Measurements from ENCODE around the gene HLA-DMB. TPM values are rescaled to one million over a fixed set of nuclear protein-coding genes. Genes with fewer than 3 reads are reported as not detected.

HLA-DMB gene
- total RNA-seq, 2 donors from 2014 or later: 2.7 to 17.8 TPM

- DNase-seq (ENCODE audit: low spot score) (no peak), ATAC-seq (peak in 1 of 2 donors; percentile 13)
- Mint-ChIP-seq H3K27ac (no peak overlapping the region), H3K4me3 (no peak overlapping the region), H3K27me3 (no peaks in the 10 kb centered on the region), H3K4me1 (ENCODE audit: low read depth in 2 of 2) (peaks cover 14 to 21% of the 10 kb centered on the region in 2 donors), H3K36me3 (no peaks in the 10 kb centered on the region), H3K9me3 (no peaks in the 10 kb centered on the region)
Measured at GRCh38 chr6:32935551-32936238, 5.1 kb downstream of the HLA-DMB start.

- peaks cover 8 to 13% of the 10 kb centered on the region in 2 donors for H3K4me1 Mint-ChIP-seq (ENCODE audit: low read depth in 2 of 2)
- H3K4me3 Mint-ChIP-seq: no peak overlapping the region
- H3K9me3 Mint-ChIP-seq: no peaks in the 10 kb centered on the region
- DNase-seq (ENCODE audit: low spot score) (peak; percentile 79), ATAC-seq (peak; percentile 49 to 79)
- no peak overlapping the region for H3K27ac Mint-ChIP-seq
- H3K36me3 Mint-ChIP-seq: no peaks in the 10 kb centered on the region
- H3K27me3 Mint-ChIP-seq: no peaks in the 10 kb centered on the region
Measured at GRCh38 chr6:32933661-32934085, 7.2 kb downstream of the HLA-DMB start.

- H3K36me3 Mint-ChIP-seq: no peaks in the 10 kb centered on the region
- no peak overlapping the region for H3K27ac Mint-ChIP-seq
- no peak overlapping the region for H3K4me3 Mint-ChIP-seq
- H3K27me3 Mint-ChIP-seq: no peaks in the 10 kb centered on the region
- peaks cover 4 to 13% of the 10 kb centered on the region in 2 donors for H3K4me1 Mint-ChIP-seq (ENCODE audit: low read depth in 2 of 2)
- DNase-seq (ENCODE audit: low spot score) (no peak), ATAC-seq (no peak)
- no peaks in the 10 kb centered on the region for H3K9me3 Mint-ChIP-seq
Measured at GRCh38 chr6:32932132-32932868, 8.5 kb downstream of the HLA-DMB start.

- H3K4me3 Mint-ChIP-seq: no peak overlapping the region
- no peaks in the 10 kb centered on the region for H3K9me3 Mint-ChIP-seq
- ATAC-seq: no peak
- no peak overlapping the region for H3K27ac Mint-ChIP-seq
- H3K4me1 Mint-ChIP-seq (ENCODE audit: low read depth in 2 of 2): peaks cover 4 to 11% of the 10 kb centered on the region in 2 donors
- H3K27me3 Mint-ChIP-seq: peaks cover 0 to under 1% of the 10 kb centered on the region in 2 donors
- no peaks in the 10 kb centered on the region for H3K36me3 Mint-ChIP-seq
- no peak for DNase-seq (ENCODE audit: low spot score)
Measured at GRCh38 chr6:32931211-32931610, 9.6 kb downstream of the HLA-DMB start.

GRCh38 chr6:32922083-32922482, 18.7 kb downstream of the HLA-DMB start:
- H3K9me3 Mint-ChIP-seq: no peaks in the 10 kb centered on the region
- no peaks in the 10 kb centered on the region for H3K36me3 Mint-ChIP-seq

GRCh38 chr6:32920715-32921114, 20.1 kb downstream of the HLA-DMB start:
- no peaks in the 10 kb centered on the region for H3K27me3 Mint-ChIP-seq
- no peaks in the 10 kb centered on the region for H3K4me1 Mint-ChIP-seq (ENCODE audit: low read depth in 2 of 2)
- DNase-seq (ENCODE audit: low spot score) (no peak), ATAC-seq (no peak)
- no peak overlapping the region for H3K27ac Mint-ChIP-seq
- no peaks in the 10 kb centered on the region for H3K36me3 Mint-ChIP-seq
- no peak overlapping the region for H3K4me3 Mint-ChIP-seq
- no peaks in the 10 kb centered on the region for H3K9me3 Mint-ChIP-seq

More at GRCh38 chr6:32922083-32922482, 18.7 kb downstream of the HLA-DMB start:
- no peak for DNase-seq (ENCODE audit: low spot score)
- H3K4me1 Mint-ChIP-seq (ENCODE audit: low read depth in 2 of 2): no peaks in the 10 kb centered on the region
- no peak overlapping the region for H3K27ac Mint-ChIP-seq
- H3K27me3 Mint-ChIP-seq: peaks cover 0 to 2% of the 10 kb centered on the region in 2 donors
- no peak overlapping the region for H3K4me3 Mint-ChIP-seq
- ATAC-seq: no peak

GRCh38 chr6:32912951-32913350, 27.9 kb downstream of the HLA-DMB start:
- DNase-seq (ENCODE audit: low spot score) (no peak), ATAC-seq (no peak)
- no peak overlapping the region for H3K27ac Mint-ChIP-seq
- H3K4me1 Mint-ChIP-seq (ENCODE audit: low read depth in 2 of 2): no peaks in the 10 kb centered on the region
- H3K4me3 Mint-ChIP-seq: no peak overlapping the region
- peaks cover 6 to 7% of the 10 kb centered on the region in 2 donors for H3K27me3 Mint-ChIP-seq
- no peaks in the 10 kb centered on the region for H3K36me3 Mint-ChIP-seq
- H3K9me3 Mint-ChIP-seq: no peaks in the 10 kb centered on the region

GRCh38 chr6:32908897-32909296, 31.9 kb downstream of the HLA-DMB start:
- Mint-ChIP-seq H3K4me3 (no peak overlapping the region), H3K36me3 (no peaks in the 10 kb centered on the region), H3K27ac (no peak overlapping the region), H3K27me3 (no peaks in the 10 kb centered on the region), H3K4me1 (ENCODE audit: low read depth in 2 of 2) (no peaks in the 10 kb centered on the region), H3K9me3 (no peaks in the 10 kb centered on the region)
- no peak for DNase-seq (ENCODE audit: low spot score)
- no peak for ATAC-seq

- Mint-ChIP-seq H3K4me3 (no peak overlapping the region), H3K4me1 (ENCODE audit: low read depth in 2 of 2) (no peaks in the 10 kb centered on the region), H3K36me3 (no peaks in the 10 kb centered on the region), H3K27ac (no peak overlapping the region), H3K27me3 (no peaks in the 10 kb centered on the region), H3K9me3 (no peaks in the 10 kb centered on the region)
- ATAC-seq (no peak), DNase-seq (ENCODE audit: low spot score) (no peak)
Measured at GRCh38 chr6:32906539-32906938, 34.3 kb downstream of the HLA-DMB start.

- ATAC-seq (no peak), DNase-seq (ENCODE audit: low spot score) (no peak)
- no peaks in the 10 kb centered on the region for H3K9me3 Mint-ChIP-seq
- H3K27ac Mint-ChIP-seq: no peak overlapping the region
- H3K4me3 Mint-ChIP-seq: no peak overlapping the region
- H3K4me1 Mint-ChIP-seq (ENCODE audit: low read depth in 2 of 2): no peaks in the 10 kb centered on the region
- no peaks in the 10 kb centered on the region for H3K36me3 Mint-ChIP-seq
- no peaks in the 10 kb centered on the region for H3K27me3 Mint-ChIP-seq
Measured at GRCh38 chr6:32905078-32905477, 35.8 kb downstream of the HLA-DMB start.

- Mint-ChIP-seq H3K4me1 (ENCODE audit: low read depth in 2 of 2) (no peaks in the 10 kb centered on the region), H3K4me3 (no peak overlapping the region), H3K9me3 (no peaks in the 10 kb centered on the region), H3K36me3 (no peaks in the 10 kb centered on the region), H3K27ac (no peak overlapping the region), H3K27me3 (no peaks in the 10 kb centered on the region)
- no peak for ATAC-seq
- DNase-seq (ENCODE audit: low spot score): no peak
Measured at GRCh38 chr6:32903952-32904351, 36.9 kb downstream of the HLA-DMB start.

- Mint-ChIP-seq H3K4me3 (peak overlapping the region; percentile 95), H3K36me3 (no peaks in the 10 kb centered on the region), H3K9me3 (no peaks in the 10 kb centered on the region), H3K27me3 (no peaks in the 10 kb centered on the region), H3K27ac (peak overlapping the region; percentile 89 to 97), H3K4me1 (ENCODE audit: low read depth in 2 of 2) (peaks cover 31 to 43% of the 10 kb centered on the region in 2 donors)
- ATAC-seq (peak; percentile 13 to 31), DNase-seq (ENCODE audit: low spot score) (no peak)
Measured at GRCh38 chr6:32895006-32895345, 45.9 kb downstream of the HLA-DMB start.

- Mint-ChIP-seq H3K36me3 (no peaks in the 10 kb centered on the region), H3K9me3 (no peaks in the 10 kb centered on the region), H3K4me3 (peak overlapping the region; percentile 95), H3K27me3 (no peaks in the 10 kb centered on the region), H3K27ac (peak overlapping the region; percentile 89 to 97), H3K4me1 (ENCODE audit: low read depth in 2 of 2) (peaks cover 31 to 43% of the 10 kb centered on the region in 2 donors)
- ATAC-seq: peak; percentile 99
- peak; percentile 93 for DNase-seq (ENCODE audit: low spot score)
Measured at GRCh38 chr6:32894085-32895005, 46.5 kb downstream of the HLA-DMB start.

Data from natural killer cell treated with Interleukin-12 subunit alpha and Interleukin-12 subunit beta and Interleukin-15 and Interleukin-18, amount 100 ng/mL, for 72 hours (primary cell).